Measurements from ENCODE around the gene SMIM5. TPM values are rescaled to one million over a fixed set of nuclear protein-coding genes. Genes with fewer than 3 reads are reported as not detected.

Gene SMIM5
- 10 to 100 TPM in 1 of 5 donors, 1 to 10 TPM in 1, under 1 TPM in 1, not detected in 2; 0.58 to 12.7 (median 3.6) TPM for total RNA-seq
- polyA plus RNA-seq: 10 to 100 TPM in 1 of 3 donors, 1 to 10 TPM in 2; 5.9 to 29.5 (median 10.0) TPM
- long read RNA-seq, donor 1, full-length matches to known transcripts: 4 of 14 reads
- long read RNA-seq, donor 1, partial matches to known transcripts: 10 of 14 reads
- long read RNA-seq, donor 1, other reads (novel, unspliced or antisense): 0 of 14 reads
- long read RNA-seq, donor 2, full-length matches to known transcripts: 5 of 13 reads
- long read RNA-seq, donor 2, partial matches to known transcripts: 8 of 13 reads
- long read RNA-seq, donor 2, other reads (novel, unspliced or antisense): 0 of 13 reads
- long read RNA-seq, donor 3, full-length matches to known transcripts: 2 of 2 reads
- long read RNA-seq, donor 3, partial matches to known transcripts: 0 of 2 reads
- long read RNA-seq, donor 3, other reads (novel, unspliced or antisense): 0 of 2 reads
- long read RNA-seq, donor 4: 0 reads
- long read RNA-seq, donor 5, full-length matches to known transcripts: 2 of 2 reads
- long read RNA-seq, donor 5, partial matches to known transcripts: 0 of 2 reads
- long read RNA-seq, donor 5, other reads (novel, unspliced or antisense): 0 of 2 reads
- long read RNA-seq, donor 6, full-length matches to known transcripts: 12 of 41 reads
- long read RNA-seq, donor 6, partial matches to known transcripts: 29 of 41 reads
- long read RNA-seq, donor 6, other reads (novel, unspliced or antisense): 0 of 41 reads
- long read RNA-seq, donor 7, full-length matches to known transcripts: 3 of 14 reads
- long read RNA-seq, donor 7, partial matches to known transcripts: 11 of 14 reads
- long read RNA-seq, donor 7, other reads (novel, unspliced or antisense): 0 of 14 reads
- long read RNA-seq, donor 8, full-length matches to known transcripts: 4 of 4 reads
- long read RNA-seq, donor 8, partial matches to known transcripts: 0 of 4 reads
- long read RNA-seq, donor 8, other reads (novel, unspliced or antisense): 0 of 4 reads
- long read RNA-seq, donor 9, partial matches to known transcripts: 0 of 2 reads
- long read RNA-seq, donor 9, other reads (novel, unspliced or antisense): 0 of 2 reads
- long read RNA-seq, donor 10: 0 reads

GRCh38 chr17:75632863-75633485, at the start of gene SMIM5:
SMIM5 (plus strand) TSS chr17:75633434; CDS start chr17:75640202, 6,768 bp downstream.
- peak; percentile 89 to 96 for DNase-seq
- Histone ChIP-seq H3K9me3 (no peaks in the 10 kb centered on the region), H3K4me1 (peaks cover 45 to 56% (median 54%) of the 10 kb centered on the region in 4 donors), H3K4me3 (peak within 1 kb of the TSS; percentile 24 to 44 (median 34)), H3K27me3 (no peaks in the 10 kb centered on the region), H3K27ac (peak within 1 kb of the TSS; percentile 87 to 96 (median 89)), H3K36me3 (peaks cover 4 to 45% (median 35%) of the 10 kb centered on the region in 4 donors)
- TF ChIP-seq EP300 (IDR thresholded peaks at IDR 0.05): no peak
- peak in 2 of 3 donors; percentile 37 to 63 for TF ChIP-seq POLR2AphosphoS5 (IDR thresholded peaks at IDR 0.05)
- TF ChIP-seq CTCF (IDR thresholded peaks at IDR 0.05): peak in 5 of 7 experiments; percentile 79 to 98 (median 92)
- TF ChIP-seq POLR2A (IDR thresholded peaks at IDR 0.05): no peak
- intact Hi-C loops (cut with DNase I; ENCODE audit: low total_unique reads): loop anchor here (5.0 kb wide), 1 partner anchor 114 kb away; no protein-coding TSS in a partner anchor
- 8 to 16% (median 10%) methylated on average over 14 to 19 of the region's 19 CpGs for WGBS, 5 donors

GRCh38 chr17:75584849-75585175, 48.4 kb upstream of the SMIM5 start:
- WGBS, 5 donors: 74 to 92% (median 87%) methylated on average over 7 of the region's 7 CpGs
- Histone ChIP-seq H3K36me3 (no peaks in the 10 kb centered on the region), H3K27ac (no peak overlapping the region), H3K4me3 (no peak overlapping the region), H3K27me3 (no peaks in the 10 kb centered on the region), H3K9me3 (no peaks in the 10 kb centered on the region), H3K4me1 (peaks cover 22 to 28% (median 25%) of the 10 kb centered on the region in 4 donors)
- TF ChIP-seq POLR2AphosphoS5 (IDR thresholded peaks at IDR 0.05) (no peak), CTCF (IDR thresholded peaks at IDR 0.05) (no peak), EP300 (IDR thresholded peaks at IDR 0.05) (no peak), POLR2A (IDR thresholded peaks at IDR 0.05) (no peak)
- intact Hi-C loops (cut with DNase I; ENCODE audit: low total_unique reads): loop anchor here (10.0 kb wide), 1 partner anchor 50 kb away; no protein-coding TSS in a partner anchor
- no peak for DNase-seq

GRCh38 chr17:75587675-75588595, 45.3 kb upstream of the SMIM5 start, which contains the start of gene MYO15B:
MYO15B (plus strand) TSS chr17:75587800; CDS start chr17:75588058, 258 bp downstream.
- no peaks in the 10 kb centered on the region for H3K9me3 ChIP-seq
- peak within 1 kb of the TSS; percentile 87 to 98 (median 91) for H3K27ac ChIP-seq
- DNase-seq: peak; percentile 60 to 90
- no peak for TF ChIP-seq POLR2A (IDR thresholded peaks at IDR 0.05)
- peak in 4 of 7 experiments; percentile 13 to 34 (median 19) for TF ChIP-seq CTCF (IDR thresholded peaks at IDR 0.05)
- no peak for TF ChIP-seq EP300 (IDR thresholded peaks at IDR 0.05)
- peak in 1 of 3 donors; percentile 23 for TF ChIP-seq POLR2AphosphoS5 (IDR thresholded peaks at IDR 0.05)
- H3K4me3 ChIP-seq: peak within 1 kb of the TSS; percentile 60 to 68 (median 64)
- 4 to 8% (median 7%) methylated on average over 43 to 82 of the region's 82 CpGs for WGBS, 5 donors
- intact Hi-C loops (cut with DNase I; ENCODE audit: low total_unique reads): loop anchor here (10.0 kb wide), 1 partner anchor 53 kb away; no protein-coding TSS in a partner anchor
- no peaks in the 10 kb centered on the region for H3K27me3 ChIP-seq
- peaks cover 0 to 7% (median 4%) of the 10 kb centered on the region in 4 donors for H3K36me3 ChIP-seq
- H3K4me1 ChIP-seq: peaks cover 24 to 40% (median 32%) of the 10 kb centered on the region in 4 donors
